T-helper 1 cell (primary cell): Measurements from ENCODE around the gene NFATC3.

Source experiments
- DNase-seq, 5 donors: peaks; one replicate each; pipeline ENCODE4 v3.0.0-alpha.2; 2012 to 2020

Gene NFATC3

GRCh38 chr16:68251832-68252231, 166.7 kb downstream of the NFATC3 start:
- DNase-seq, result no peak

DNA sequence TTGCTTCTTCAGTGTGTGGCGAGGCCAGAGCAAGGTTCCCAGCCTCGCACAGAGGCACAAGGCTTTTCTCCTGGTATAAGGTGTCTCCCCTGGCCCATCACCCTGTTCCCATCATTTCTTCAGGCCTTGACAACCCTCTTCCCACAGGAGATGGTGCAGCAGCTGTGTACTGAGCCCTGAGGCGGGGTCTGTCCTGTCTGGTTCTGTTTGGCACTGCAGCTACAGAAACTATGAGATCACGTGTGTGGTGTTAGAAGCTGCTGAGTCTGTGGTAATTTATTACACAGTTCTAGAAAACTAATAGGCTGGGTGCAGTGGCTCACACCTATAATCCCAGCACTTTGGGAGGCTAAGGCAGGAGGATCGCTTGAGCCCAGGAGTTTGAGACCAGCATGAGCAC, 167.2 kb downstream of the NFATC3 start:
- DNase-seq, result no peak

- DNase-seq, result no peak
Observed at GRCh38 chr16:68253721-68254120, 168.6 kb downstream of the NFATC3 start.

DNA sequence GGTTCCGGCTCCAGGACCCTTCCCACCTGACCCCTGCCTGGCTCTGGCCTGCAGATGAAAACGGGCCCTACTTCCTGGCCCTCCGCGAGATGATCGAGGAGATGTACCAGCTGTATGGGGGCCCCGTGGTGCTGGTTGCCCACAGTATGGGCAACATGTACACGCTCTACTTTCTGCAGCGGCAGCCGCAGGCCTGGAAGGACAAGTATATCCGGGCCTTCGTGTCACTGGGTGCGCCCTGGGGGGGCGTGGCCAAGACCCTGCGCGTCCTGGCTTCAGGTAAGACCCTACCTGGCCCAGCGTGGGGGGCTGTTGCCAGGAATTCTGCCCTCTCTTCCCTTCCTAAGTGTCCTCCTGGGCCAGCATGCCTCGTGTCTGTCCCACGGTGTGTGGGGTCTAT, 170.5 kb downstream of the NFATC3 start:
- no peak for DNase-seq

DNA sequence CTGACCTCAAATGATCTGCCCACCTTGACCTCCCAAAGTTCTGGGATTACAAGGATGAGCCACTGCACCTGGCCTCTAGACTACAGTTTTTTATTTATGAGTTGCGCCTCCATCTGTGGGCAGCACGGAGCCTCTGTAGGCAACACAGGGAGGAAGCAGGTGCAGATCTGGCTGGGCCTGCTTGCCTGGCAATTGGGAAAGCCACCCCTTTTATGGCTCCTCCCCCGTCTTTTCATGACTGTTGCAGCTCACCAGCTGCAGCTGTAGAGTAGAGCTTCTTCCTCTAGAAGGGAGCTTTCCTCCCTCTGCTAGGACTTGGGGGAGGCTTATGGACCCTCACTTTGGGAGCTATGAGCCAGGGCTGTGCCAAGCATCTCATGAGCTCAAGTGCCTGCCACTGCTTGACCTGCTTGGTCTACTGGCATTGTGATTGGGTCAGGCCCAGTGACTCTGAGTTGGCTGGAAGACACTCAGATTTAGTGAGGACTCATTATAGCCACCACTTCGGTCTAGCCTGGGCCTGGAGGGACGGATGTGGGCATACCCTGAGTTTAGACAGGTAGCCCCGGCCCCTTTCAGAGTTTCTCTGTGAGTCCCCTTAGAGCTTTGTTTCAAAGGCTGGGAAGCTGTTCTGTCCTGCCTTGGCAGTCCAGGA, 172.2 kb downstream of the NFATC3 start:
- DNase-seq, result no peak

DNA sequence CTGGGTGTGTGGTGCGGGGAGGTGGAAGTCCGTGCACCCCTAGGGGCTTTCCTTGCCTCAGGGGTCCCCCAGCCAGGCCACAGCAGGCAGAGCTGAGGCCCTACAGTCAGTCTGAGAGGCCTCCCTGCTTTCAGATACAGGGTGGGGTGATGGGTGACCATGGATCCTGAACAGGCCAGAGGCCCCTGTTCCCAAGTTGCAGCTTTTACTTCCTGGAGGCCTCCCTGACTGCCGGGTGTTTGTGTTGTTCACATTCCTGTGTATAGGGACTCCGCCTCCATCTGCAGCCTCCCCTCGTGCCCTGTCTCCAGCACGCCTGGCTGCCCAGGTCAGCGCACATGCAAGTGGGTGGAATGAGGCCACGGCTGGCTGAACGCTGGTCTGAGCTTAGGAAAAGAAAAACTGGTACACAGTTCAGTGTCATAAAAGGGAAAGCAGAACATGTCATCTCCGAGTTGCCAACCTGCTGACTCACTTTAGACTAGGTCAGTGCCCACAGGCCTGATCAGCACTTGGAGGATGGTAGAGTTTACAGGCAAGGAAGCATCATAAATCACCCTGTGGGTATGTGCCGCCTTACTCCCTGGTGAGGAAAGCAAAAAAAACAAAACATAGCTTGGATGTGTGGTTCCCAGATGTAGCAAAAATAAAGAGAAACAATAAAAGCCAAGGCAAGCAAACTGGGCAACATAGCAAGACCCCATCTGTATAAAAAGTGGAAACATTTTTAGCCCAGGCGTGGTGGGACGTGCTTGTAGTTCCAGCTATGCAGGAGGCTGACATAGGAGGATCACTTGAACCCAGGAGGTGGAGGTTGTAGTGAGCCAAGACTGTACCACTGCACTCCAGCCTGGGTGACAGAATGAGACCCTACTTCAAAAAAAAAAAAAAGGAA, 173.0 kb downstream of the NFATC3 start:
- no peak for DNase-seq

DNA sequence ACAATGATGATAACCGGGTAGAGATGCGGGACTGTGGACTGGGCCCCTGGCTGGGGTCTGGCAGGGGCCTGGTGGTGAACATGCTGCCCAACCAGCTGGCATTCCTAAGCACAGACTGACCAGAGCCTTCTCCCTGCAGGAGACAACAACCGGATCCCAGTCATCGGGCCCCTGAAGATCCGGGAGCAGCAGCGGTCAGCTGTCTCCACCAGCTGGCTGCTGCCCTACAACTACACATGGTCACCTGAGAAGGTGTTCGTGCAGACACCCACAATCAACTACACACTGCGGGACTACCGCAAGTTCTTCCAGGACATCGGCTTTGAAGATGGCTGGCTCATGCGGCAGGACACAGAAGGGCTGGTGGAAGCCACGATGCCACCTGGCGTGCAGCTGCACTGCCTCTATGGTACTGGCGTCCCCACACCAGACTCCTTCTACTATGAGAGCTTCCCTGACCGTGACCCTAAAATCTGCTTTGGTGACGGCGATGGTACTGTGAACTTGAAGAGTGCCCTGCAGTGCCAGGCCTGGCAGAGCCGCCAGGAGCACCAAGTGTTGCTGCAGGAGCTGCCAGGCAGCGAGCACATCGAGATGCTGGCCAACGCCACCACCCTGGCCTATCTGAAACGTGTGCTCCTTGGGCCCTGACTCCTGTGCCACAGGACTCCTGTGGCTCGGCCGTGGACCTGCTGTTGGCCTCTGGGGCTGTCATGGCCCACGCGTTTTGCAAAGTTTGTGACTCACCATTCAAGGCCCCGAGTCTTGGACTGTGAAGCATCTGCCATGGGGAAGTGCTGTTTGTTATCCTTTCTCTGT, 174.0 kb downstream of the NFATC3 start:
- DNase-seq, result no peak

DNA sequence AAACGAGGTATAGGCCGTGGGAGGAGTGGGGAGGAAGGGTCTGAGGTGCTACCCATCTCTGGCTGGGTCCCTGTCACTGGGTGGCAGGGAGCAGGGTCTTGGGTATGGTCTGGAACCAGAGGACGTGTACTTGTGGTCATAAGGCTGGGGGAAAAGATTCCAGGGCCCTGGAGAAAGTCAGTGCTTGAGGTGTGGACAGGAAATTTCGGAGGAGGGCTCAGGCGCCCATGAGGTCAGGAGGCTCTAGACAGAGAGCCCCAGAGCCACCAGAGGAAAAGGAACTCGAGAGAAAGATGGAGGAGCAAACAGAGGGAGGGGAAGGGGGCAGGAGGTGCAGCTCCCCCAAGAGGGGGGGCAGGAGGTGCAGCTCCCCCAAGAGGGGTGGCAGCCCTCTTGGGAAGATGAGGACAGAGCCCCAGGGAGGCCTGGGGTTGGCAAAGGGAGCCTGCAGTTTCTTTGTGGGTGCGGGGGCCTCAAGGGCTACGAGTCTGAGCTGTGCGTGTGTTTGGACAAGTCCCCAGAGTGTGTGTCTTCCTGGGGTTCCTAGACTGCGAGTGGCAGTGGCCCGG, 178.5 kb downstream of the NFATC3 start:
- DNase-seq, result no peak

GRCh38 chr16:68264128-68265077, 179.2 kb downstream of the NFATC3 start, which contains the start of gene SLC7A6:
Gene SLC7A6 (plus strand): TSS chr16:68264526. CDS start chr16:68274727, 10,201 bp downstream.
- DNase-seq, result peak; percentile 70 to 88 (median 77)

GRCh38 chr16:68265078-68265920, 180.1 kb downstream of the NFATC3 start:
- peak; percentile 26 to 54 (median 47) for DNase-seq

DNA sequence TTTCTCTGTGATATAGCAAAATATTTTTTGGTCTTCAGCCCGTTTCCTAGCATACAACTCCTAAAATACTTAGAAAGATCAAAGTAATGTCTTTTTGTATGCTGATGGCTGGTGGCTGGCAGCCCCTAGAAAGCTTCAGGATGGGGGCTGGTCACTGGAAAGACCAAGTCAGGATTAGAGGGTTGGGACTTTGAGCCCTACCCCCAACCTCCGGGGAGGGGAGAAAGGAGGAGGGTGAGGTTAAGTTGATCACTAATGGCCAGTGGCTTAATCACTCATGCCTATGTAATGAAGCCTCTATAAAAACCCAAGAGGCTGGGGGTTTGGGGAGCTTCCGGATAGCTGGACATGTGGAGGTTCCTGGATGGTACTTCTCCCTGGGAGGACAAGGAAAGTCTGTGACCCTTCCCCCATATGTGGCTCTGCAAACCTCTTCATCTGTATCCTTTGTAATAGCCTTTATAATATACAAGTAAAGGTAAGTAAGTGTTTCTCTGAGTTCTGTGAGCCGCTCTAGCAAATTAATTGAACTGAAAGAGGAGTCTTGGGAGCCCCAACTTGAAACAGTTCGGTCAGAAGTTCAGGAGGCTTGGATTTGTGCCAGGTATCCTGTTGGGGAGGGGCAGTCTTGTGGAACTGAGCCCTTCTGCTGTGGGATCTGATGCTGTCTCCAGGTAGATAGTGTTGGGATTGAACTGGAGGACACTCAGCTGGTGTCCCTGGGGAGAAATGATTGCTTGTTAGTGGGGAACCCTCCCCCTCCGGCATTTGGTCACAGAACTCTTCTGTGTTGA, 182.6 kb downstream of the NFATC3 start:
- no peak for DNase-seq

GRCh38 chr16:68269793-68270192, 184.6 kb downstream of the NFATC3 start:
- DNase-seq, result no peak

- no peak for DNase-seq
Observed at GRCh38 chr16:68270353-68270752, 185.2 kb downstream of the NFATC3 start.

- peak in 3 of 5 donors; percentile 49 to 67 (median 67) for DNase-seq
Observed at GRCh38 chr16:68272507-68273209, 187.5 kb downstream of the NFATC3 start.

- DNase-seq, result no peak
Observed at GRCh38 chr16:68273459-68273858, 188.3 kb downstream of the NFATC3 start.

DNA sequence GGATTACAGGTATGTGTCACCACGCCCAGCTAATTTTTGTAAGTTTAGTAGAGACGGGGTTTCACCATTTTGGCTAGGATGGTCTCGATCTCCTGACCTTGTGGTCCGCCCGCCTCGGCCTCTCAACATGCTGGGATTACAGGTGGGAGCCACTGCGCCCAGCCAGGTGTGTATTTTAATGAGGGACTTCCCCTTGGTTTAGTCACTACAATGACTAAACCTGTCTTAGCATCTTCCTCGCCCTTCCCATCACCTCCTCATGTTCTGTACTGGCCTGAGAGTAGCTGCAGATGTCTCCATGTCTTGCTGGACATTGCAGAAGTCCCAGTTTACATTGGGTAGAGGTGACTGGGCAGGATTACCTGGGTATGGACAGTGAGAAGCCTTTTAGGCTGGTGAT, 188.7 kb downstream of the NFATC3 start:
- no peak for DNase-seq

DNA sequence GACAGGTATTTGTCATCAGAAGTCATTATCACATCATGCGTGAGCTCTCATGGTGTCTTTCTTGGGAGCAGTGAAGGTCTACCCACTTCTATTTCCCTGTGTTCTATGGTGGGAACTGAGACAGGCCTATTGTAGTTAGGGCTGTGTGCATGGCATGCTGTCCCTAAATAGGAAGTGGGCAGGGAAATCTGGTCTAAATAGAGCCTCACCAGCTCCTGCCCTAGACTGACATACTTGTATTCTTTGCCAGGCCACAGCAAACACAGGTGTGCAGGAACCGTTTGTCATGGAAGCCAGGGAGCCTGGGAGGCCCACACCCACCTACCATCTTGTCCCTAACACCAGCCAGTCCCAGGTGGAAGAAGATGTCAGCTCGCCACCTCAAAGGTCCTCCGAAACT, 189.3 kb downstream of the NFATC3 start:
- DNase-seq, result no peak

- DNase-seq, result peak in 3 of 5 donors; percentile 41 to 63 (median 45)
Observed at GRCh38 chr16:68275611-68276191, 190.5 kb downstream of the NFATC3 start.

DNA sequence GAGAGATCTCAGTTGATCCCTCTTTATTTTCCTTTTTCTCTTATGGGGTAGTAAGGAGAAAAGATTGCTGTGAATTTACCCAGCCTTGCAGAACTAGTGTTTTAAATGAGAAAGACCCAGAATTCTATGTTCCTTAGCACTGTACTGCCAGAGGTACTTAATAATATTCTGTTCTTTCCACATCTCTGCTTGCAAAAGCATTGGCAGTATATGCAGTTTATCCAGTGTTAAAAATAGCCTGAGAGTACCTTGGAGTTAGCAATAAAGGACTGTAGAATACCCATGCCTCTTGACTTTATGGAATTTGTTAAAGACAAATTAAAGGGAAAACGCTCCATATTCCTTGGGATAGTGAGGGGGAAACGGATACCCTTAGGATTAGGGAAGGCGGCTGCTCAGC, 191.1 kb downstream of the NFATC3 start:
- no peak for DNase-seq
